GM10266 (cell line): ENCODE measurements around the gene TRPM4.

Experiments
- DNase-seq: peaks from one replicate; pipeline ENCODE4 v3.0.0; 2012; ENCODE audit errors: extremely low spot score
- CTCF ChIP-seq: IDR thresholded peaks from 2 replicates; pipeline ENCODE4 v1.5.1; 2012; ENCODE audit warnings: mild to moderate bottlenecking, low read depth; ENCODE audit not compliant: control insufficient read depth, insufficient read depth; ENCODE audit errors: missing control alignments

The TRPM4 gene

GRCh38 chr19:49189259-49189658 is 31.7 kb downstream of the TRPM4 start:
- no peak for TF ChIP-seq CTCF
- no peak for DNase-seq

GRCh38 chr19:49190781-49191180 is 33.2 kb downstream of the TRPM4 start:
- no peak for TF ChIP-seq CTCF
- no peak for DNase-seq

GRCh38 chr19:49193822-49194394 is 36.3 kb downstream of the TRPM4 start:
- TF ChIP-seq CTCF: no peak

GRCh38 chr19:49194408-49194807 is 36.8 kb downstream of the TRPM4 start:
- no peak for DNase-seq
- no peak for TF ChIP-seq CTCF

More at GRCh38 chr19:49193822-49194394, 36.3 kb downstream of the TRPM4 start:
- DNase-seq: no peak

- no peak for TF ChIP-seq CTCF
- DNase-seq: no peak
These were observed 39.1 kb downstream of the TRPM4 start for GRCh38 chr19:49196527-49197240.

- no peak for DNase-seq
- no peak for TF ChIP-seq CTCF
These were observed 42.8 kb downstream of the TRPM4 start for GRCh38 chr19:49200238-49200862.

- DNase-seq: no peak
- TF ChIP-seq CTCF: no peak
These were observed 43.5 kb downstream of the TRPM4 start for GRCh38 chr19:49201042-49201441.
